ENCODE measurements around the gene GSTM4.
"Not testable (repeated sequence)": the region's sequence is repeated elsewhere in the genome, so short reads cannot be mapped to it uniquely, and the experiment has no call there.

- not testable (repeated sequence) for TF ChIP-seq CTCF (IDR thresholded peaks at IDR 0.05; ENCODE audit: low read depth, low read length, missing input control); SP1 (IDR thresholded peaks at IDR 0.05); REST (IDR thresholded peaks at IDR 0.05); YY1 (IDR thresholded peaks at IDR 0.05); ZBTB33 (IDR thresholded peaks at IDR 0.05); FOXA1 (IDR thresholded peaks at IDR 0.05); ATF3 (IDR thresholded peaks at IDR 0.05); GABPA (IDR thresholded peaks at IDR 0.05 in 1 of 2, conservative IDR thresholded peaks at IDR 0.05 in 1 of 2); JUND (IDR thresholded peaks at IDR 0.05); MAX (IDR thresholded peaks at IDR 0.05)
Measured at GRCh38 chr1:109695138-109695537, 39.2 kb downstream of the GSTM4 start.
